SU-DHL-6 (cell line): ENCODE data around the gene KLRC2.

Source experiments
- EZH2phosphoT487 ChIP-seq: fragments of 200-600 bp; sonication (generic), shearing (Covaris generic); conservative IDR thresholded peaks from 2 replicates; pipeline ENCODE4 v1.6.1; 2018; ENCODE audit warnings: mild to moderate bottlenecking, antibody characterized with exemption, low read length, moderate library complexity, mixed read lengths
- TF ChIP-seq, protein P1 (sequence below): fragments of 200-600 bp; sonication (generic); IDR thresholded peaks from one replicate; pipeline ENCODE4 v1.5.1; 2017; ENCODE audit warnings: antibody characterized with exemption, mild to moderate bottlenecking, low read length, moderate library complexity; ENCODE audit not compliant: insufficient read depth, poor library complexity, severe bottlenecking

GRCh38 chr12:10381928-10382628 lies 53.7 kb downstream of the KLRC2 start:
- TF ChIP-seq, protein P1, sequence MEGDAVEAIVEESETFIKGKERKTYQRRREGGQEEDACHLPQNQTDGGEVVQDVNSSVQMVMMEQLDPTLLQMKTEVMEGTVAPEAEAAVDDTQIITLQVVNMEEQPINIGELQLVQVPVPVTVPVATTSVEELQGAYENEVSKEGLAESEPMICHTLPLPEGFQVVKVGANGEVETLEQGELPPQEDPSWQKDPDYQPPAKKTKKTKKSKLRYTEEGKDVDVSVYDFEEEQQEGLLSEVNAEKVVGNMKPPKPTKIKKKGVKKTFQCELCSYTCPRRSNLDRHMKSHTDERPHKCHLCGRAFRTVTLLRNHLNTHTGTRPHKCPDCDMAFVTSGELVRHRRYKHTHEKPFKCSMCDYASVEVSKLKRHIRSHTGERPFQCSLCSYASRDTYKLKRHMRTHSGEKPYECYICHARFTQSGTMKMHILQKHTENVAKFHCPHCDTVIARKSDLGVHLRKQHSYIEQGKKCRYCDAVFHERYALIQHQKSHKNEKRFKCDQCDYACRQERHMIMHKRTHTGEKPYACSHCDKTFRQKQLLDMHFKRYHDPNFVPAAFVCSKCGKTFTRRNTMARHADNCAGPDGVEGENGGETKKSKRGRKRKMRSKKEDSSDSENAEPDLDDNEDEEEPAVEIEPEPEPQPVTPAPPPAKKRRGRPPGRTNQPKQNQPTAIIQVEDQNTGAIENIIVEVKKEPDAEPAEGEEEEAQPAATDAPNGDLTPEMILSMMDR = no peak
- TF ChIP-seq EZH2phosphoT487 = no peak
